Peyer's patch (tissue), 4 donors: ENCODE data around the gene ELP5.

Source experiments
- POLR2A ChIP-seq, 2 donors: fragments of 450-650 bp; IDR thresholded peaks; one replicate each; pipeline ENCODE4 v1.5.1; 2017; ENCODE audit warnings: antibody characterized with exemption in 2 of 2, mild to moderate bottlenecking in 2 of 2, moderate library complexity in 2 of 2
- TF ChIP-seq, protein P1 (sequence below), 6 experiments: fragments of 450-650 bp in 4 of 6; fragments of 200-600 bp in 2 of 6; sonication (generic) in 1 of 6; IDR thresholded peaks; one replicate each; pipeline ENCODE4 v1.5.1; 2017 to 2019; ENCODE audit warnings: antibody characterized with exemption in 6 of 6, mild to moderate bottlenecking in 3 of 6, moderate library complexity in 1 of 6

GRCh38 chr17:7284911-7285310 is 32.9 kb downstream of the ELP5 start:
- TF ChIP-seq, protein P1, sequence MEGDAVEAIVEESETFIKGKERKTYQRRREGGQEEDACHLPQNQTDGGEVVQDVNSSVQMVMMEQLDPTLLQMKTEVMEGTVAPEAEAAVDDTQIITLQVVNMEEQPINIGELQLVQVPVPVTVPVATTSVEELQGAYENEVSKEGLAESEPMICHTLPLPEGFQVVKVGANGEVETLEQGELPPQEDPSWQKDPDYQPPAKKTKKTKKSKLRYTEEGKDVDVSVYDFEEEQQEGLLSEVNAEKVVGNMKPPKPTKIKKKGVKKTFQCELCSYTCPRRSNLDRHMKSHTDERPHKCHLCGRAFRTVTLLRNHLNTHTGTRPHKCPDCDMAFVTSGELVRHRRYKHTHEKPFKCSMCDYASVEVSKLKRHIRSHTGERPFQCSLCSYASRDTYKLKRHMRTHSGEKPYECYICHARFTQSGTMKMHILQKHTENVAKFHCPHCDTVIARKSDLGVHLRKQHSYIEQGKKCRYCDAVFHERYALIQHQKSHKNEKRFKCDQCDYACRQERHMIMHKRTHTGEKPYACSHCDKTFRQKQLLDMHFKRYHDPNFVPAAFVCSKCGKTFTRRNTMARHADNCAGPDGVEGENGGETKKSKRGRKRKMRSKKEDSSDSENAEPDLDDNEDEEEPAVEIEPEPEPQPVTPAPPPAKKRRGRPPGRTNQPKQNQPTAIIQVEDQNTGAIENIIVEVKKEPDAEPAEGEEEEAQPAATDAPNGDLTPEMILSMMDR (IDR thresholded peaks at IDR 0.05), result no peak
- TF ChIP-seq POLR2A (IDR thresholded peaks at IDR 0.05), result no peak
